ENCODE results near the gene LINGO1. TPM values are rescaled to one million over a fixed set of nuclear protein-coding genes. Genes with fewer than 3 reads are reported as not detected.

LINGO1 gene
- total and polyA plus RNA-seq, 2 of the 8 experiments (the other 6 are each of a cell fraction or from before 2014, with no cell fraction given), result 57.1 to 114 TPM

- Histone ChIP-seq H2BK12ac (ENCODE audit: low read depth, low read length) (0 out of 2 replicates have a peak overlapping the region, but pooled peaks have one; percentile 23), H3K4me3 (ENCODE audit: extremely low read depth in 1 of 4, insufficient read depth in 2 of 4, low read depth in 3 of 4, low read length in 4 of 4) (no peak overlapping the region), H3K4ac (replicated peaks; ENCODE audit: insufficient read length, low read depth, low read length) (no peak overlapping the region), H2BK20ac (ENCODE audit: low read length) (no peak overlapping the region), H3K79me1 (ENCODE audit: low read depth, low read length) (no peaks in the 10 kb centered on the region), H3K23me2 (ENCODE audit: low read depth, low read length) (0 out of 2 replicates have a peak, but pooled peaks cover 2% of the 10 kb centered on the region), H3K18ac (ENCODE audit: extremely low read depth, low read length) (no peak overlapping the region), H3K79me2 (ENCODE audit: control insufficient read depth in 1 of 2, insufficient read depth in 2 of 2, low read length in 2 of 2) (no peaks in the 10 kb centered on the region), H2AFZ (ENCODE audit: low read length) (0 out of 2 replicates have a peak overlapping the region, but pooled peaks have one; percentile 16), H3K14ac (ENCODE audit: insufficient read length) (no peak overlapping the region), H4K20me1 (replicated peaks in 1 of 2; ENCODE audit: control insufficient read depth in 1 of 2, insufficient read depth in 2 of 2, low read length in 2 of 2) (no peaks in the 10 kb centered on the region), H4K5ac (ENCODE audit: insufficient read length, low read depth, low read length) (no peak overlapping the region), H3K4me1 (replicated peaks in 1 of 4; ENCODE audit: control insufficient read depth in 3 of 4, insufficient read depth in 4 of 4, low read length in 3 of 4) (peaks cover 0 to 1% (median 0%) of the 10 kb centered on the region in 4 experiments; a peak in 2 of 7 replicates), H3K36me3 (ENCODE audit: control insufficient read depth in 2 of 4, insufficient read depth in 4 of 4, low read length in 3 of 4) (no peaks in the 10 kb centered on the region), H2BK120ac (replicated peaks; ENCODE audit: low read depth, low read length) (no peak overlapping the region), H3K27me3 (replicated peaks in 1 of 4; ENCODE audit: control insufficient read depth in 3 of 4, extremely low read depth in 1 of 4, insufficient read depth in 3 of 4, low read length in 3 of 4) (no peaks in the 10 kb centered on the region), H2BK15ac (ENCODE audit: low read length) (no peak overlapping the region), H2AK5ac (ENCODE audit: low read depth, low read length) (no peak overlapping the region), H3K4me2 (ENCODE audit: insufficient read depth in 1 of 2, low read depth in 2 of 2, low read length in 2 of 2) (no peak overlapping the region), H3K56ac (replicated peaks; ENCODE audit: insufficient read length, low read depth, low read length) (no peak overlapping the region), H4K8ac (ENCODE audit: extremely low read depth, insufficient read depth, low read length) (0 out of 2 replicates have a peak overlapping the region, but pooled peaks have one; percentile 58), H3K9ac (replicated peaks in 1 of 4; ENCODE audit: extremely low read depth in 1 of 4, low read depth in 3 of 4, low read length in 3 of 4) (no peak overlapping the region; a peak in 2 of 7 replicates), H3K27ac (ENCODE audit: low read depth, low read length) (no peak overlapping the region), H3K23ac (ENCODE audit: insufficient read length) (no peak overlapping the region), H2BK5ac (ENCODE audit: low read depth, low read length) (no peak overlapping the region), H4K91ac (replicated peaks; ENCODE audit: insufficient read length, low read length) (peak overlapping the region; percentile 10), H3K9me3 (ENCODE audit: insufficient read depth in 2 of 2, low read depth in 1 of 2, low read length in 1 of 2) (no peaks in the 10 kb centered on the region)
- ChIA-PET CTCF (ENCODE audit: partially characterized antibody) (interaction anchor here (1.1 to 3.4 kb wide), 3 partner anchors 10 to 45 kb away, joined by 3 to 16 read pairs (median 8); no protein-coding TSS in a partner anchor), POLR2A (ENCODE audit: partially characterized antibody) (interaction anchor here (1.0 to 1.2 kb wide), 2 partner anchors 8 to 37 kb away, joined by 3 to 4 read pairs; no protein-coding TSS in a partner anchor)
- DNase-seq (ENCODE audit: low read depth in 1 of 2, low spot score in 2 of 2), result no peak
- 82% methylated on average over 8 of the region's 9 CpGs; no CpG with 5 or more reads in 1 of the 2 experiments for WGBS, 2 experiments (ENCODE audit: extremely low coverage in 1 of 2, insufficient coverage in 1 of 2, insufficient read length in 1 of 2, insufficient replicate concordance in 2 of 2, low coverage in 1 of 2, low lambda C conversion rate in 2 of 2, missing lambda C conversion rate in 1 of 2)
- no peak for FAIRE-seq
- TF ChIP-seq ASH2L (IDR thresholded peaks at IDR 0.05; ENCODE audit: low read length), result no peak
- TF ChIP-seq CEBPB (IDR thresholded peaks at IDR 0.05; ENCODE audit: low read depth, low read length), result no peak
- TF ChIP-seq ATF2 (IDR thresholded peaks at IDR 0.05; ENCODE audit: low read length), result no peak
- TF ChIP-seq TAF1 (IDR thresholded peaks at IDR 0.05; ENCODE audit: low read depth, low read length), result no peak
- no peak for TF ChIP-seq TCF12 (IDR thresholded peaks at IDR 0.05; ENCODE audit: low read depth, low read length)
- TF ChIP-seq MAX (IDR thresholded peaks at IDR 0.05), result no peak
- no peak for TF ChIP-seq CBX8 (IDR thresholded peaks at IDR 0.05; ENCODE audit: borderline replicate concordance, low read depth, low read length)
Measured at GRCh38 chr15:77577366-77577950, 55.3 kb downstream of the LINGO1 start.

All from H1 (cell line).